ENCODE results near the gene FANCF. TPM values are rescaled to one million over a fixed set of nuclear protein-coding genes. Genes with fewer than 3 reads are reported as not detected.
"Not testable (repeated sequence)": the region's sequence is repeated elsewhere in the genome, so short reads cannot be mapped to it uniquely, and the experiment has no call there.

Gene FANCF
- polyA plus RNA-seq, 1 donor from 2014 or later = 22.2 TPM

DNA sequence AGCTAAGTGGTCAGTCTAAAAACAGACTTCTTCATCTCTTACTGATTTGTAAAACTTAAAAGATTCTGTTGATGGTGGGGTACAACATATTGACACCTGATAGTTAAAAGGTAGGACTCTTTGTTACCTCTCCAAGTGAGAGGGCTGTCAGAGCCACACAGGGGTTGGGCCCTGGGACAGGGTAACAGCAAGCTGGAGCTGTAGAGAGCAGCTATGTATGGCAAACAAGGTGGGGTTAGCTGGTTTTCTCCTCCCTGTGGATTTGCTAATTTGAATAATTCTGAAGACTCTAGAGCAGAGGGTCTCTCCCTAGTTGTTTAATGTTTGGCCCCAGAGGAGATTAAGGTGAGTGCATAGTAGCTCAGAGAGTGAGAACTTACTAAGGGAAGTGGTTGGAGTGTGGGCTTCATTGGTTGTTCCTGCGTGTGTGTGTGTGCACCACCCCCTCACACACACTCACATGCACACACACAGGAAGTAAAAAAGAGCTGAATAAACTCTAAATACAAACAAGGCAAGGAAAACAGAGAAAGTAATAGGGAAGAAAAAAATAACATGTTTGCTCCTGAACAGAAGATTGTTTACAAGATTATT, 31.6 kb upstream of the FANCF start:
- H3K79me2 ChIP-seq (replicated peaks; ENCODE audit: insufficient read depth, low read length) = no peaks in the 10 kb centered on the region
- no peaks in the 10 kb centered on the region for H3K9me2 ChIP-seq (ENCODE audit: insufficient read depth, low read length)
- H3K36me3 ChIP-seq (ENCODE audit: insufficient read depth, low read length) = no peaks in the 10 kb centered on the region
- no peak overlapping the region for H3K9ac ChIP-seq (ENCODE audit: low read length)
- no peak overlapping the region for H3K4me2 ChIP-seq (ENCODE audit: low read length)
- no peak for TF ChIP-seq EP300 (conservative IDR thresholded peaks at IDR 0.05; ENCODE audit: poor library complexity, severe bottlenecking)
- TF ChIP-seq MXI1 (conservative IDR thresholded peaks at IDR 0.05; ENCODE audit: poor library complexity, severe bottlenecking) = no peak
- no peak for TF ChIP-seq POLR2AphosphoS5 (IDR thresholded peaks at IDR 0.05)
- TF ChIP-seq, protein P1, sequence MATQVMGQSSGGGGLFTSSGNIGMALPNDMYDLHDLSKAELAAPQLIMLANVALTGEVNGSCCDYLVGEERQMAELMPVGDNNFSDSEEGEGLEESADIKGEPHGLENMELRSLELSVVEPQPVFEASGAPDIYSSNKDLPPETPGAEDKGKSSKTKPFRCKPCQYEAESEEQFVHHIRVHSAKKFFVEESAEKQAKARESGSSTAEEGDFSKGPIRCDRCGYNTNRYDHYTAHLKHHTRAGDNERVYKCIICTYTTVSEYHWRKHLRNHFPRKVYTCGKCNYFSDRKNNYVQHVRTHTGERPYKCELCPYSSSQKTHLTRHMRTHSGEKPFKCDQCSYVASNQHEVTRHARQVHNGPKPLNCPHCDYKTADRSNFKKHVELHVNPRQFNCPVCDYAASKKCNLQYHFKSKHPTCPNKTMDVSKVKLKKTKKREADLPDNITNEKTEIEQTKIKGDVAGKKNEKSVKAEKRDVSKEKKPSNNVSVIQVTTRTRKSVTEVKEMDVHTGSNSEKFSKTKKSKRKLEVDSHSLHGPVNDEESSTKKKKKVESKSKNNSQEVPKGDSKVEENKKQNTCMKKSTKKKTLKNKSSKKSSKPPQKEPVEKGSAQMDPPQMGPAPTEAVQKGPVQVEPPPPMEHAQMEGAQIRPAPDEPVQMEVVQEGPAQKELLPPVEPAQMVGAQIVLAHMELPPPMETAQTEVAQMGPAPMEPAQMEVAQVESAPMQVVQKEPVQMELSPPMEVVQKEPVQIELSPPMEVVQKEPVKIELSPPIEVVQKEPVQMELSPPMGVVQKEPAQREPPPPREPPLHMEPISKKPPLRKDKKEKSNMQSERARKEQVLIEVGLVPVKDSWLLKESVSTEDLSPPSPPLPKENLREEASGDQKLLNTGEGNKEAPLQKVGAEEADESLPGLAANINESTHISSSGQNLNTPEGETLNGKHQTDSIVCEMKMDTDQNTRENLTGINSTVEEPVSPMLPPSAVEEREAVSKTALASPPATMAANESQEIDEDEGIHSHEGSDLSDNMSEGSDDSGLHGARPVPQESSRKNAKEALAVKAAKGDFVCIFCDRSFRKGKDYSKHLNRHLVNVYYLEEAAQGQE (IDR thresholded peaks at IDR 0.05; ENCODE audit: borderline replicate concordance) = no peak
- TF ChIP-seq TAF1 (IDR thresholded peaks at IDR 0.05; ENCODE audit: low read depth) = no peak
- TF ChIP-seq EZH2 (IDR thresholded peaks at IDR 0.05; ENCODE audit: borderline replicate concordance, insufficient read depth, low read length, poor library complexity, severe bottlenecking) = no peak
- TF ChIP-seq, protein P2, sequence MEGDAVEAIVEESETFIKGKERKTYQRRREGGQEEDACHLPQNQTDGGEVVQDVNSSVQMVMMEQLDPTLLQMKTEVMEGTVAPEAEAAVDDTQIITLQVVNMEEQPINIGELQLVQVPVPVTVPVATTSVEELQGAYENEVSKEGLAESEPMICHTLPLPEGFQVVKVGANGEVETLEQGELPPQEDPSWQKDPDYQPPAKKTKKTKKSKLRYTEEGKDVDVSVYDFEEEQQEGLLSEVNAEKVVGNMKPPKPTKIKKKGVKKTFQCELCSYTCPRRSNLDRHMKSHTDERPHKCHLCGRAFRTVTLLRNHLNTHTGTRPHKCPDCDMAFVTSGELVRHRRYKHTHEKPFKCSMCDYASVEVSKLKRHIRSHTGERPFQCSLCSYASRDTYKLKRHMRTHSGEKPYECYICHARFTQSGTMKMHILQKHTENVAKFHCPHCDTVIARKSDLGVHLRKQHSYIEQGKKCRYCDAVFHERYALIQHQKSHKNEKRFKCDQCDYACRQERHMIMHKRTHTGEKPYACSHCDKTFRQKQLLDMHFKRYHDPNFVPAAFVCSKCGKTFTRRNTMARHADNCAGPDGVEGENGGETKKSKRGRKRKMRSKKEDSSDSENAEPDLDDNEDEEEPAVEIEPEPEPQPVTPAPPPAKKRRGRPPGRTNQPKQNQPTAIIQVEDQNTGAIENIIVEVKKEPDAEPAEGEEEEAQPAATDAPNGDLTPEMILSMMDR (IDR thresholded peaks at IDR 0.05; ENCODE audit: poor library complexity, severe bottlenecking) = no peak
- TF ChIP-seq RAD21 (conservative IDR thresholded peaks at IDR 0.05) = no peak
- no peak for TF ChIP-seq SMC3 (conservative IDR thresholded peaks at IDR 0.05; ENCODE audit: poor library complexity)
- no peak overlapping the region for H3K27ac ChIP-seq (ENCODE audit: low read length)
- no peak overlapping the region for H2AFZ ChIP-seq (ENCODE audit: low read depth, low read length)
- H3K27me3 ChIP-seq (ENCODE audit: insufficient read depth, low read depth, low read length) = no peaks in the 10 kb centered on the region
- no peak overlapping the region for H3K4me3 ChIP-seq (ENCODE audit: low read length)
- no peaks in the 10 kb centered on the region for H3K9me3 ChIP-seq (ENCODE audit: low read length)
- H3F3A ChIP-seq (ENCODE audit: insufficient read depth, low read length, poor library complexity, severe bottlenecking) = no peaks in the 10 kb centered on the region
- no peaks in the 10 kb centered on the region for H4K20me1 ChIP-seq (ENCODE audit: insufficient read depth)

DNA sequence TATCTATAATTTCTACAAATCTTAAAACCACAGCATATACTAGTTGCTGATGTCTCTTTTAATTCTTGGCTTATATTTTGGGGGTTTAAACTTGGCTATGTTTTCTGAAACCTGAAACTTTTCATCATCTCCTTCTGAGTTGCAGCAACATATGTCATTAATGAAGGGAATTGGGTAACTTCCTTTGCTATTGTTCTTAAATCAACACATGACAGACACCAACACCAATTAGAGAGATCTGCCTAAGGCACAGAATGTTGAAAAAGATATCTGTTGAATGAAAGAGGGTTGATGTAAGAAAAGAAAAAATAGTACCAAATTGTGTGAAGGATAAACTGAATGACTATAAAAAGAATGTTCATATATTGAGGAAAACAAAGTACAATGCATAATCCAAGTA, 30.5 kb upstream of the FANCF start:
- H3K27ac ChIP-seq (ENCODE audit: low read length) = no peak overlapping the region
- H2AFZ ChIP-seq (ENCODE audit: low read depth, low read length) = no peak overlapping the region
- H3K79me2 ChIP-seq (replicated peaks; ENCODE audit: insufficient read depth, low read length) = no peaks in the 10 kb centered on the region
- TF ChIP-seq, protein P1 (IDR thresholded peaks at IDR 0.05; ENCODE audit: borderline replicate concordance) = no peak
- TF ChIP-seq EP300 (conservative IDR thresholded peaks at IDR 0.05; ENCODE audit: poor library complexity, severe bottlenecking) (no peak), TAF1 (IDR thresholded peaks at IDR 0.05; ENCODE audit: low read depth) (no peak), MXI1 (conservative IDR thresholded peaks at IDR 0.05; ENCODE audit: poor library complexity, severe bottlenecking) (no peak), EZH2 (IDR thresholded peaks at IDR 0.05; ENCODE audit: borderline replicate concordance, insufficient read depth, low read length, poor library complexity, severe bottlenecking) (no peak), POLR2AphosphoS5 (IDR thresholded peaks at IDR 0.05) (no peak), RAD21 (conservative IDR thresholded peaks at IDR 0.05) (no peak), SMC3 (conservative IDR thresholded peaks at IDR 0.05; ENCODE audit: poor library complexity) (no peak)
- TF ChIP-seq, protein P2 (IDR thresholded peaks at IDR 0.05; ENCODE audit: poor library complexity, severe bottlenecking) = no peak
- H4K20me1 ChIP-seq (ENCODE audit: insufficient read depth) = no peaks in the 10 kb centered on the region
- H3K4me2 ChIP-seq (ENCODE audit: low read length) = no peak overlapping the region
- no peaks in the 10 kb centered on the region for H3K9me2 ChIP-seq (ENCODE audit: insufficient read depth, low read length)
- H3K9me3 ChIP-seq (ENCODE audit: low read length) = no peaks in the 10 kb centered on the region
- no peak overlapping the region for H3K9ac ChIP-seq (ENCODE audit: low read length)
- no peaks in the 10 kb centered on the region for H3F3A ChIP-seq (ENCODE audit: insufficient read depth, low read length, poor library complexity, severe bottlenecking)
- no peaks in the 10 kb centered on the region for H3K27me3 ChIP-seq (ENCODE audit: insufficient read depth, low read depth, low read length)
- no peak overlapping the region for H3K4me3 ChIP-seq (ENCODE audit: low read length)
- no peaks in the 10 kb centered on the region for H3K36me3 ChIP-seq (ENCODE audit: insufficient read depth, low read length)

DNA sequence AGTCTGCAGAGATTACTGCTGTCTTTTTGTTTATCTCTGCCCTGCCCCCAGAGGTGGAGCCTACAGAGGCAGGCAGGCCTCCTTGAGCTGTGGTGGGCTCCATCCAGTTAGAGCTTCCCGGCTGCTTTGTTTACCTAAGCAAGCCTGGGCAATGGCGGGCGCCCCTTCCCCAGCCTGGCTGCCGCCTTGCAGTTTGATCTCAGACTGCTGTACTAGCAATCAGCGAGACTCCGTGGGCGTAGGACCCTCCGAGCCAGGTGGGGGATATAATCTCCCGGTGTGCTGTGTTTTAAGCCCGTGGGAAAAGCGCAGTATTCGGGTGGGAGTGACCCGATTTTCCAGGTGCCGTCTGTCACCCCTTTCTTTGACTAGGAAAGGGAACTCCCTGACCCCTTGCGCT, 26.7 kb upstream of the FANCF start:
- H3K4me2 ChIP-seq (ENCODE audit: low read length); H3K27me3 ChIP-seq (ENCODE audit: insufficient read depth, low read depth, low read length): not testable (repeated sequence)

More for the DNA sequence above, 26.7 kb upstream of the FANCF start:
- H3K9ac ChIP-seq (ENCODE audit: low read length); H3K9me2 ChIP-seq (ENCODE audit: insufficient read depth, low read length); H4K20me1 ChIP-seq (ENCODE audit: insufficient read depth); H3K27ac ChIP-seq (ENCODE audit: low read length); H3F3A ChIP-seq (ENCODE audit: insufficient read depth, low read length, poor library complexity, severe bottlenecking); H3K9me3 ChIP-seq (ENCODE audit: low read length); H3K4me3 ChIP-seq (ENCODE audit: low read length); H3K79me2 ChIP-seq (replicated peaks; ENCODE audit: insufficient read depth, low read length); H2AFZ ChIP-seq (ENCODE audit: low read depth, low read length); H3K36me3 ChIP-seq (ENCODE audit: insufficient read depth, low read length): not testable (repeated sequence)
